GM23248 (cell line): ENCODE measurements around the gene SLC16A12.

Experiments
- EZH2 ChIP-seq: fragments of 200-600 bp; sonication (generic); IDR thresholded peaks from 2 replicates; pipeline ENCODE4 v1.6.1; 2018; ENCODE audit warnings: antibody characterized with exemption, mild to moderate bottlenecking; ENCODE audit not compliant: insufficient read depth, poor library complexity, severe bottlenecking
- EZH2phosphoT487 ChIP-seq: fragments of 200-600 bp; sonication (generic); IDR thresholded peaks from 2 replicates; pipeline ENCODE4 v1.6.1; 2018; ENCODE audit warnings: antibody characterized with exemption, moderate library complexity, mild to moderate bottlenecking, low read depth; ENCODE audit not compliant: insufficient read depth

DNA sequence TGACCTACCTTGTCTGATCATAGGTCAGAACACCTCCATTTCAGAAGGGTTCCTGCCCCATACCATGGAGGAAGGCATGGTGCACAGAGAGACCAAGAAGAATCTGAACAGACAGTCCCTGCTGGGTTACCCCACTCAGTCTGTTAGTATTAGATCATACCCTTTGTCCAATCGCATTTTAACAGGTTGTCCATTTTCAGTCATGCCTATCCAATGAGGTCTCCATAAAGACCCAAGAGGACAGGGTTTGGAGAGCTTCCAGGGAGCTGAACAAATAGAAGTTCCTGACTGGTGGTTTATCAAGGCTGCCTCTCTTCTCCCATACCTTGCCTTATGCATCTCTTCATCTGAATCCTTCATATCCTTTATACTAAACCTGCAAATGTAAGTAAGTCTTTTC, 21.2 kb upstream of the SLC16A12 start:
- no peak for TF ChIP-seq EZH2
- no peak for TF ChIP-seq EZH2phosphoT487
